OCI-LY7 (cell line): Measurements from ENCODE around the gene VWC2L. TPM values are rescaled to one million over a fixed set of nuclear protein-coding genes. Genes with fewer than 3 reads are reported as not detected.

Experiments
- Bru-seq: library from RNA; stranded (reverse); fragments of 400-500 nt; gene quantifications from one replicate; lab custom pipeline; 2021; lab: Mats Ljungman, UMichigan
- BruChase-seq, 2 experiments: library from RNA; stranded (reverse); fragments of 400-500 nt; gene quantifications; one replicate each; lab custom pipeline; 2021; lab: Mats Ljungman, UMichigan
- BruUV-seq: library from RNA; stranded (reverse); fragments of 400-500 nt; replicated peaks from 2 replicates; lab custom pipeline; 2021; lab: Mats Ljungman, UMichigan
- CTCF ChIA-PET: fragments of 300-600 bp; sonication (Branson Sonifier 250); formaldehyde crosslinking; loops from one replicate; lab custom pipeline; 2022; ENCODE audit warnings: antibody characterized with exemption; ENCODE audit not compliant: unreplicated experiment; lab: Charles Lee
- POLR2A ChIA-PET: fragments of 300-600 bp; sonication (Branson Sonifier 250); formaldehyde crosslinking; loops from one replicate; lab custom pipeline; 2022; ENCODE audit warnings: antibody characterized with exemption; lab: Charles Lee
- DNase-seq: peaks from one replicate; pipeline ENCODE4 v3.0.0-alpha.2; 2015; ENCODE audit warnings: low spot score
- H2AFZ ChIP-seq: fragments of 200-600 bp; sonication (generic), shearing (Covaris generic); 2 replicates; pipeline ENCODE4 v1.6.1; 2014; ENCODE audit warnings: mild to moderate bottlenecking, antibody characterized with exemption, low read length, moderate library complexity
- H3K27ac ChIP-seq: fragments of 200-600 bp; sonication (generic); 2 replicates; pipeline ENCODE4 v1.5.1; 2014; ENCODE audit warnings: mixed run types, low read depth, mild to moderate bottlenecking, moderate library complexity, low read length, inconsistent platforms; ENCODE audit not compliant: poor library complexity, severe bottlenecking
- H3K36me3 ChIP-seq: fragments of 200-600 bp; sonication (generic); 2 replicates; pipeline ENCODE4 v1.6.1; 2014; ENCODE audit warnings: mild to moderate bottlenecking, antibody characterized with exemption, low read length, moderate library complexity, mixed read lengths; ENCODE audit not compliant: insufficient read depth
- H3K4me1 ChIP-seq: fragments of 200-600 bp; sonication (generic); 2 replicates; pipeline ENCODE4 v1.5.1; 2014; ENCODE audit warnings: mild to moderate bottlenecking, low read length; ENCODE audit not compliant: insufficient read depth, poor library complexity, severe bottlenecking
- H3K4me2 ChIP-seq: fragments of 200-600 bp; sonication (generic); 2 replicates; pipeline ENCODE4 v1.6.1; 2014; ENCODE audit warnings: mild to moderate bottlenecking, low read length
- H3K4me3 ChIP-seq: fragments of 200-600 bp; sonication (generic); 2 replicates; pipeline ENCODE4 v1.5.1; 2014; ENCODE audit warnings: mild to moderate bottlenecking, low read depth, low read length; ENCODE audit not compliant: poor library complexity, severe bottlenecking
- H3K79me2 ChIP-seq: fragments of 200-600 bp; sonication (generic); 2 replicates; pipeline ENCODE4 v1.6.1; 2016; ENCODE audit warnings: low read depth, mild to moderate bottlenecking, low read length, moderate library complexity, mixed read lengths; ENCODE audit not compliant: insufficient read depth
- H3K9me2 ChIP-seq: fragments of 200-600 bp; sonication (generic); 2 replicates; pipeline ENCODE4 v1.6.1; 2016; ENCODE audit warnings: mild to moderate bottlenecking, low read length, mixed read lengths; ENCODE audit not compliant: insufficient read depth
- H3K9me3 ChIP-seq: fragments of 200-600 bp; sonication (generic); 2 replicates; pipeline ENCODE4 v1.6.1; 2014; ENCODE audit warnings: mild to moderate bottlenecking, mixed run types, low read length, mixed read lengths
- H4K20me1 ChIP-seq: fragments of 200-600 bp; sonication (generic); 2 replicates; pipeline ENCODE4 v1.6.1; 2014; ENCODE audit warnings: mild to moderate bottlenecking, antibody characterized with exemption, low read length, moderate library complexity, mixed read lengths; ENCODE audit not compliant: insufficient read depth
- EZH2phosphoT487 ChIP-seq: fragments of 200-600 bp; sonication (generic); IDR thresholded peaks from 2 replicates; pipeline ENCODE4 v1.6.1; 2018; ENCODE audit warnings: low read depth, borderline replicate concordance, mild to moderate bottlenecking, mixed run types, antibody characterized with exemption, low read length, moderate library complexity, mixed read lengths
- intact Hi-C: fragments of 100-400 bp; cut with micrococcal nuclease; formaldehyde crosslinking; loops from one replicate; pipeline ENCODE4 v1.10.0; 2022; ENCODE audit not compliant: unreplicated experiment
- long read RNA-seq: library from polyadenylated mRNA; stranded (forward); transcript quantifications from one replicate; pipeline ENCODE4 v2.0.0, GENCODE V29; 2022
- total RNA-seq, 2 experiments: library from RNA; depleted of rRNA in 1 of 2; stranded (reverse); fragments of >200 nt in 1 of 2; shearing (Covaris generic) in 1 of 2; gene quantifications; 2 replicates each; pipeline ENCODE4 v1.2.3, GENCODE V29; 2014 to 2022
- TF ChIP-seq, protein P1 (sequence below): fragments of 200-600 bp; sonication (generic); conservative IDR thresholded peaks from 2 replicates; pipeline ENCODE4 v1.5.1; 2014; ENCODE audit warnings: mild to moderate bottlenecking, antibody characterized with exemption, low read length, moderate library complexity, mixed read lengths

The VWC2L gene
- total RNA-seq (2014; rRNA removed; shearing (Covaris generic)) (not detected in 2 replicates), total RNA-seq (2022) (not detected in 2 replicates), Bru-seq, nascent RNA (not detected), BruChase-seq, experiment 1, labeled RNA remaining after a 6-hour chase (not detected), BruChase-seq, experiment 2, labeled RNA remaining after a 2-hour chase (not detected)
- long read RNA-seq, result 0 reads

DNA sequence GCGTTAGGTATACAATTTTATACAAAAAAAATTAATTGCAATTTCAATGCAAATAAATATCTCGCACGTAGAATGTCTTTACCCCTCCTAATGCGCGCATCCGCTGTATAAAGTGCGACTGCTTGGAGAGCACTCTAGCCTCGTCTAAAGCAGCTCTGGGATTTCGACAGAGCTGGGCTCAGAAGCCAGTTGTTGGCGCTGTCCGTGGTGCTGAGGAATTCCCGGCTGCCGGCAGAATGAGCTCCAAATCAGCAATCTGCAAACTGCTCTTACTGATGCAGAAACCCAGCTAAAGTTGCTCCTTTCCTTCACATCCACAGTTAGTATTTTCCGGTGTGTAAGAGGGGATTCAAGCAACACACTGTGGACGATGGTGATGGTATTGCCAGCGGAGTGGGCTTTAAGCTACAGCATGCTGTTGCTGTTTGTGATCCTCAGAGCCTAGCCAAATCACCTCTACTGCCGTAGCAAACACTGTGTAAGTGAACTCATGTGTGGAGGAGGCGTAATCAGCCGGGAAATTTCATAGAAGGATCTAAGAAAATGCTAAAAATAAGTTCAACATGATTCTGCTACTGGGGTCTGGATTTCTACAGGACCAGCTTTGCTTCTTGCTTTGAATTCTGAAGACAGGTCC lies at the start of gene VWC2L:
Gene VWC2L (plus strand): TSS at position 137 of the 637 bp plus-strand sequence. CDS start 3,140 bp downstream, outside the sequence.
- Histone ChIP-seq H3K79me2 (no peaks in the 10 kb centered on the region), H4K20me1 (no peaks in the 10 kb centered on the region), H3K9me2 (no peaks in the 10 kb centered on the region), H3K4me1 (no peaks in the 10 kb centered on the region), H3K36me3 (no peaks in the 10 kb centered on the region), H3K27ac (no peak within 1 kb of the TSS), H3K4me3 (no peak within 1 kb of the TSS), H3K9me3 (no peaks in the 10 kb centered on the region), H3K4me2 (no peak within 1 kb of the TSS), H2AFZ (no peak within 1 kb of the TSS)
- intact Hi-C loops, result no loop called here
- BruUV-seq, result no TSS peak
- ChIA-PET CTCF (interaction anchor here (0.6 kb wide), 1 partner anchor 265 kb away, joined by 4 read pairs; no protein-coding TSS in a partner anchor), POLR2A (interaction anchor here (0.6 to 0.7 kb wide), 2 partner anchors 10 to 75 kb away, joined by 3 to 4 read pairs; no protein-coding TSS in a partner anchor)
- peak; percentile 24 for DNase-seq
- TF ChIP-seq EZH2phosphoT487, result no peak
- TF ChIP-seq, protein P1, sequence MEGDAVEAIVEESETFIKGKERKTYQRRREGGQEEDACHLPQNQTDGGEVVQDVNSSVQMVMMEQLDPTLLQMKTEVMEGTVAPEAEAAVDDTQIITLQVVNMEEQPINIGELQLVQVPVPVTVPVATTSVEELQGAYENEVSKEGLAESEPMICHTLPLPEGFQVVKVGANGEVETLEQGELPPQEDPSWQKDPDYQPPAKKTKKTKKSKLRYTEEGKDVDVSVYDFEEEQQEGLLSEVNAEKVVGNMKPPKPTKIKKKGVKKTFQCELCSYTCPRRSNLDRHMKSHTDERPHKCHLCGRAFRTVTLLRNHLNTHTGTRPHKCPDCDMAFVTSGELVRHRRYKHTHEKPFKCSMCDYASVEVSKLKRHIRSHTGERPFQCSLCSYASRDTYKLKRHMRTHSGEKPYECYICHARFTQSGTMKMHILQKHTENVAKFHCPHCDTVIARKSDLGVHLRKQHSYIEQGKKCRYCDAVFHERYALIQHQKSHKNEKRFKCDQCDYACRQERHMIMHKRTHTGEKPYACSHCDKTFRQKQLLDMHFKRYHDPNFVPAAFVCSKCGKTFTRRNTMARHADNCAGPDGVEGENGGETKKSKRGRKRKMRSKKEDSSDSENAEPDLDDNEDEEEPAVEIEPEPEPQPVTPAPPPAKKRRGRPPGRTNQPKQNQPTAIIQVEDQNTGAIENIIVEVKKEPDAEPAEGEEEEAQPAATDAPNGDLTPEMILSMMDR, result no peak

DNA sequence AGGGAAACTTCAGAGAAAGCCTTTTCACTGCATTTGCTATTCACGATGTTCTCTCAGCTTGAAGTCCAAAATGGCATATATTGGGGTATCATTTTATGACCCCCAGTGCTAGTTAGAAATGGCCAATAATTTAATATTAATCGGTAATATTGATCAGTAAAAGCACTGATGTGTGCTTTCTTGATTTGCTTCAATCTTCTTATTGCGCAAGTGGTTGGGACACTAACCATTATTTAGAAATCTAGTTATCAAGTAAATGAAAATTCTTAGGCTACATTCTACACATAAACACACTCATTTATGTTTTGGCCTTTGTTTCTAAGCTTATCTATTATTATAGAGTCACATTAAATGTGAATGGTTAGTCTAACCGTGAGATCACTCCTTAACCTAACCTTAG lies 49.7 kb upstream of the VWC2L start:
- intact Hi-C loops, result no loop called here
- DNase-seq, result no peak
- ChIA-PET CTCF (no interaction called here), POLR2A (interaction anchor here (1.4 kb wide), 1 partner anchor 52 kb away, joined by 3 read pairs; no protein-coding TSS in a partner anchor)
- Histone ChIP-seq H3K4me2 (no peak overlapping the region), H3K4me1 (no peaks in the 10 kb centered on the region), H3K9me3 (no peaks in the 10 kb centered on the region), H3K27ac (no peak overlapping the region), H3K36me3 (no peaks in the 10 kb centered on the region), H2AFZ (no peak overlapping the region), H3K9me2 (no peaks in the 10 kb centered on the region), H3K4me3 (no peak overlapping the region), H3K79me2 (no peaks in the 10 kb centered on the region), H4K20me1 (no peaks in the 10 kb centered on the region)
- TF ChIP-seq EZH2phosphoT487, result no peak
- BruUV-seq, result no TSS peak

DNA sequence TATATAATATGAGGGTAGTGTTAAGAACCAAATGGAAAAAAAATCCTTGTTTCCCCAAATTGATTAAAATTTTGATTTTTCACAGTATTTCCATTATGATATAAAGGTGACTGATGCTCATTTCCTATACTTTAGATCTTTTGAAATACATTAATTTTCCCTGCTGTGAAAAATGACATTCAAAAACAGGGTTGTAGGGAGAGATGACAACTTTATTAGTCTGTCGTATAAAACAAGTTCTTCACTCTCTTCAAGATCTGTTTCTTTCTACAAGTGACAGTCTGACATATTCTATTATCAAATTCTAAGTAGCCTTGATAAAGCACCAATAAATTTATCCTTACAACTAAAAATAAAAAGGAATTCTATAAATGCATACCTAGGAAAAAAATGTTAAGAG lies 45.3 kb upstream of the VWC2L start:
- Histone ChIP-seq H3K4me1 (no peaks in the 10 kb centered on the region), H2AFZ (no peak overlapping the region), H4K20me1 (no peaks in the 10 kb centered on the region), H3K9me2 (no peaks in the 10 kb centered on the region), H3K4me3 (no peak overlapping the region), H3K36me3 (no peaks in the 10 kb centered on the region), H3K9me3 (no peaks in the 10 kb centered on the region), H3K4me2 (no peak overlapping the region), H3K79me2 (no peaks in the 10 kb centered on the region), H3K27ac (no peak overlapping the region)
- intact Hi-C loops, result no loop called here
- TF ChIP-seq, protein P1, result no peak
- TF ChIP-seq EZH2phosphoT487, result no peak
- DNase-seq, result no peak
- ChIA-PET POLR2A (no interaction called here), CTCF (no interaction called here)
- BruUV-seq, result no TSS peak
